ENCODE data around the gene HAVCR1.
A peak's percentile ranks its signal among the peaks of the same experiment; 100 is the strongest.
"Not testable (repeated sequence)": the region's sequence is repeated elsewhere in the genome, so short reads cannot be mapped to it uniquely, and the experiment has no call there.

HAVCR1 gene

GRCh38 chr5:157030692-157031091 lies 28.2 kb downstream of the HAVCR1 start:
- no peaks in the 10 kb centered on the region for H3K4me1 ChIP-seq (ENCODE audit: insufficient read depth, low read length, poor library complexity, severe bottlenecking)
- H3K9ac ChIP-seq (ENCODE audit: low read depth, low read length, poor library complexity, severe bottlenecking), result no peak overlapping the region
- H3K27me3 ChIP-seq (ENCODE audit: insufficient read depth, low read length, poor library complexity, severe bottlenecking), result no peaks in the 10 kb centered on the region
- no peak for TF ChIP-seq EZH2phosphoT487 (IDR thresholded peaks at IDR 0.05; ENCODE audit: borderline replicate concordance)
- TF ChIP-seq, protein P1, sequence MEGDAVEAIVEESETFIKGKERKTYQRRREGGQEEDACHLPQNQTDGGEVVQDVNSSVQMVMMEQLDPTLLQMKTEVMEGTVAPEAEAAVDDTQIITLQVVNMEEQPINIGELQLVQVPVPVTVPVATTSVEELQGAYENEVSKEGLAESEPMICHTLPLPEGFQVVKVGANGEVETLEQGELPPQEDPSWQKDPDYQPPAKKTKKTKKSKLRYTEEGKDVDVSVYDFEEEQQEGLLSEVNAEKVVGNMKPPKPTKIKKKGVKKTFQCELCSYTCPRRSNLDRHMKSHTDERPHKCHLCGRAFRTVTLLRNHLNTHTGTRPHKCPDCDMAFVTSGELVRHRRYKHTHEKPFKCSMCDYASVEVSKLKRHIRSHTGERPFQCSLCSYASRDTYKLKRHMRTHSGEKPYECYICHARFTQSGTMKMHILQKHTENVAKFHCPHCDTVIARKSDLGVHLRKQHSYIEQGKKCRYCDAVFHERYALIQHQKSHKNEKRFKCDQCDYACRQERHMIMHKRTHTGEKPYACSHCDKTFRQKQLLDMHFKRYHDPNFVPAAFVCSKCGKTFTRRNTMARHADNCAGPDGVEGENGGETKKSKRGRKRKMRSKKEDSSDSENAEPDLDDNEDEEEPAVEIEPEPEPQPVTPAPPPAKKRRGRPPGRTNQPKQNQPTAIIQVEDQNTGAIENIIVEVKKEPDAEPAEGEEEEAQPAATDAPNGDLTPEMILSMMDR (conservative IDR thresholded peaks at IDR 0.05; ENCODE audit: low read length), result no peak
- H3K9me2 ChIP-seq (replicated peaks; ENCODE audit: low read depth, low read length), result no peaks in the 10 kb centered on the region
- H3K4me2 ChIP-seq (ENCODE audit: low read depth, low read length, poor library complexity, severe bottlenecking), result no peak overlapping the region
- no peaks in the 10 kb centered on the region for H4K20me1 ChIP-seq (ENCODE audit: insufficient read depth, low read length, poor library complexity, severe bottlenecking)
- H3K36me3 ChIP-seq (ENCODE audit: insufficient read depth, low read length), result no peaks in the 10 kb centered on the region
- H2AFZ ChIP-seq (ENCODE audit: low read length), result no peak overlapping the region
- H3F3A ChIP-seq (ENCODE audit: low read depth), result no peaks in the 10 kb centered on the region
- no peaks in the 10 kb centered on the region for H3K9me3 ChIP-seq (ENCODE audit: insufficient read depth, low read depth, low read length)
- no peak overlapping the region for H3K4me3 ChIP-seq (ENCODE audit: low read length, poor library complexity, severe bottlenecking)
- no peaks in the 10 kb centered on the region for H3K79me2 ChIP-seq (ENCODE audit: insufficient read depth, low read length)

- no peak overlapping the region for H3K4me2 ChIP-seq (ENCODE audit: low read depth, low read length, poor library complexity, severe bottlenecking)
Observed at GRCh38 chr5:157029457-157029856, 29.5 kb downstream of the HAVCR1 start.

DNA sequence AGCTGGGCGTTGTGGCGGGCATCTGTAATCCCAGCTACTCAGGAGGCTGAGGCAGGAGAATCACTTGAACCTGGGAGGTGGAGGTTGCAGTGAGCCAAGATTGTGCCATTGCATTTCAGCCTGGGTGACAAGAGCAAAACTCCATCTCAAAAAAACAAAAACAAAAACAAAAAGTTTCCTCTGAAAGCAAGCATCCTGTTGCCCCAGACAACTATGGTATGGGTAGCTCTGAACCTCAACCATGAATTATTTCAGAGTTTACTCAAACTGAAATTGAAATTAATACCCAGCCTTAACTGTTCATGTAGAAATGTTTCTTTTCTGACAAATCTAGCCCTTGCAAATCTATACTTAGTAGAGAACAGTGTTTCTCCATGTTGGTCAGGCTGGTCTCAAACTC lies 31.3 kb downstream of the HAVCR1 start:
- H3K79me2 ChIP-seq (ENCODE audit: insufficient read depth, low read length); H3K4me1 ChIP-seq (ENCODE audit: insufficient read depth, low read length, poor library complexity, severe bottlenecking); H3K4me2 ChIP-seq (ENCODE audit: low read depth, low read length, poor library complexity, severe bottlenecking); H3K9me3 ChIP-seq (ENCODE audit: insufficient read depth, low read depth, low read length); H3K27me3 ChIP-seq (ENCODE audit: insufficient read depth, low read length, poor library complexity, severe bottlenecking); H3K9me2 ChIP-seq (replicated peaks; ENCODE audit: low read depth, low read length); H4K20me1 ChIP-seq (ENCODE audit: insufficient read depth, low read length, poor library complexity, severe bottlenecking); H3K9ac ChIP-seq (ENCODE audit: low read depth, low read length, poor library complexity, severe bottlenecking); H2AFZ ChIP-seq (ENCODE audit: low read length); H3K4me3 ChIP-seq (ENCODE audit: low read length, poor library complexity, severe bottlenecking); H3K36me3 ChIP-seq (ENCODE audit: insufficient read depth, low read length); H3F3A ChIP-seq (ENCODE audit: low read depth): not testable (repeated sequence)

More at GRCh38 chr5:157029457-157029856, 29.5 kb downstream of the HAVCR1 start:
- Histone ChIP-seq H3K4me1 (ENCODE audit: insufficient read depth, low read length, poor library complexity, severe bottlenecking) (no peaks in the 10 kb centered on the region), H3F3A (ENCODE audit: low read depth) (no peaks in the 10 kb centered on the region), H2AFZ (ENCODE audit: low read length) (no peak overlapping the region), H3K9me2 (replicated peaks; ENCODE audit: low read depth, low read length) (no peaks in the 10 kb centered on the region), H3K9me3 (ENCODE audit: insufficient read depth, low read depth, low read length) (no peaks in the 10 kb centered on the region), H3K9ac (ENCODE audit: low read depth, low read length, poor library complexity, severe bottlenecking) (no peak overlapping the region), H4K20me1 (ENCODE audit: insufficient read depth, low read length, poor library complexity, severe bottlenecking) (no peaks in the 10 kb centered on the region), H3K79me2 (ENCODE audit: insufficient read depth, low read length) (no peaks in the 10 kb centered on the region), H3K4me3 (ENCODE audit: low read length, poor library complexity, severe bottlenecking) (no peak overlapping the region), H3K36me3 (ENCODE audit: insufficient read depth, low read length) (no peaks in the 10 kb centered on the region), H3K27me3 (ENCODE audit: insufficient read depth, low read length, poor library complexity, severe bottlenecking) (no peaks in the 10 kb centered on the region)
- no peak for TF ChIP-seq EZH2phosphoT487 (IDR thresholded peaks at IDR 0.05; ENCODE audit: borderline replicate concordance)
- TF ChIP-seq, protein P1 (conservative IDR thresholded peaks at IDR 0.05; ENCODE audit: low read length), result no peak

GRCh38 chr5:157026789-157027424 lies 32.0 kb downstream of the HAVCR1 start:
- TF ChIP-seq, protein P1 (conservative IDR thresholded peaks at IDR 0.05; ENCODE audit: low read length), result peak; percentile 60
- no peak for TF ChIP-seq EZH2phosphoT487 (IDR thresholded peaks at IDR 0.05; ENCODE audit: borderline replicate concordance)
- Histone ChIP-seq H3K36me3 (ENCODE audit: insufficient read depth, low read length) (no peaks in the 10 kb centered on the region), H3K4me3 (ENCODE audit: low read length, poor library complexity, severe bottlenecking) (no peak overlapping the region), H3F3A (ENCODE audit: low read depth) (no peaks in the 10 kb centered on the region), H3K9me2 (replicated peaks; ENCODE audit: low read depth, low read length) (no peaks in the 10 kb centered on the region), H3K79me2 (ENCODE audit: insufficient read depth, low read length) (no peaks in the 10 kb centered on the region), H3K9ac (ENCODE audit: low read depth, low read length, poor library complexity, severe bottlenecking) (no peak overlapping the region), H3K9me3 (ENCODE audit: insufficient read depth, low read depth, low read length) (no peaks in the 10 kb centered on the region), H3K4me2 (ENCODE audit: low read depth, low read length, poor library complexity, severe bottlenecking) (no peak overlapping the region), H4K20me1 (ENCODE audit: insufficient read depth, low read length, poor library complexity, severe bottlenecking) (no peaks in the 10 kb centered on the region), H3K4me1 (ENCODE audit: insufficient read depth, low read length, poor library complexity, severe bottlenecking) (no peaks in the 10 kb centered on the region), H2AFZ (ENCODE audit: low read length) (no peak overlapping the region), H3K27me3 (ENCODE audit: insufficient read depth, low read length, poor library complexity, severe bottlenecking) (no peaks in the 10 kb centered on the region)

All from Loucy (cell line).